Measurements from ENCODE around the gene TTLL6.
A peak's percentile ranks its signal among the peaks of the same experiment; 100 is the strongest.
"Not testable (repeated sequence)": the region's sequence is repeated elsewhere in the genome, so short reads cannot be mapped to it uniquely, and the experiment has no call there.

Gene TTLL6

GRCh38 chr17:48816774-48817590 lies at the start of gene TTLL6:
Gene TTLL6 (minus strand): TSS chr17:48817229. CDS start chr17:48817072, 157 bp downstream.
- DNase-seq: peak; percentile 70

GRCh38 chr17:48860456-48860855 lies 43.4 kb upstream of the TTLL6 start:
- no peak for DNase-seq

- no peak for DNase-seq
Observed at GRCh38 chr17:48860034-48860433, 43.0 kb upstream of the TTLL6 start.

- DNase-seq: no peak
Observed at GRCh38 chr17:48856122-48856821, 39.2 kb upstream of the TTLL6 start.

GRCh38 chr17:48854774-48855476 lies 37.9 kb upstream of the TTLL6 start:
- DNase-seq: no peak

GRCh38 chr17:48850792-48851323 lies 33.8 kb upstream of the TTLL6 start:
- DNase-seq: no peak

- no peak for DNase-seq
Observed at GRCh38 chr17:48843187-48843900, 26.3 kb upstream of the TTLL6 start.

- DNase-seq: no peak
Observed at GRCh38 chr17:48842746-48843145, 25.7 kb upstream of the TTLL6 start.

GRCh38 chr17:48841395-48841831 lies 24.4 kb upstream of the TTLL6 start:
- no peak for DNase-seq

- DNase-seq: no peak
Observed at GRCh38 chr17:48840441-48840840, 23.4 kb upstream of the TTLL6 start.

GRCh38 chr17:48837458-48837857 lies 20.4 kb upstream of the TTLL6 start:
- not testable (repeated sequence) for DNase-seq

- no peak for DNase-seq
Observed at GRCh38 chr17:48835971-48836370, 18.9 kb upstream of the TTLL6 start.

- DNase-seq: no peak
Observed at GRCh38 chr17:48834973-48835372, 17.9 kb upstream of the TTLL6 start.

GRCh38 chr17:48831549-48831883 lies 14.5 kb upstream of the TTLL6 start:
- no peak for DNase-seq

GRCh38 chr17:48830840-48831548 lies 14.0 kb upstream of the TTLL6 start, which contains the start of gene CALCOCO2:
Gene CALCOCO2 (plus strand): TSS chr17:48831035. CDS start chr17:48841708, 10,673 bp downstream.
- DNase-seq: peak; percentile 63

- DNase-seq: no peak
Observed at GRCh38 chr17:48825446-48826381, 8.7 kb upstream of the TTLL6 start.

- DNase-seq: not testable (repeated sequence)
Observed at GRCh38 chr17:48820936-48821335, 3.9 kb upstream of the TTLL6 start.

GRCh38 chr17:48819466-48819865 lies 2.4 kb upstream of the TTLL6 start:
- no peak for DNase-seq

- no peak for DNase-seq
Observed at GRCh38 chr17:48818361-48818841, 1.4 kb upstream of the TTLL6 start.

GRCh38 chr17:48816438-48816773 lies 623 bp downstream of the TTLL6 start:
- DNase-seq: no peak

- no peak for DNase-seq
Observed at GRCh38 chr17:48815311-48815710, 1.7 kb downstream of the TTLL6 start.
